SW480 (cell line): ENCODE data around the gene DMD.
"Not testable (repeated sequence)": the region's sequence is repeated elsewhere in the genome, so short reads cannot be mapped to it uniquely, and the experiment has no call there.

Experiments
- DNase-seq: peaks from one replicate; pipeline ENCODE4 v3.0.0-alpha.2; 2016; ENCODE audit warnings: low spot score

Gene DMD

DNA sequence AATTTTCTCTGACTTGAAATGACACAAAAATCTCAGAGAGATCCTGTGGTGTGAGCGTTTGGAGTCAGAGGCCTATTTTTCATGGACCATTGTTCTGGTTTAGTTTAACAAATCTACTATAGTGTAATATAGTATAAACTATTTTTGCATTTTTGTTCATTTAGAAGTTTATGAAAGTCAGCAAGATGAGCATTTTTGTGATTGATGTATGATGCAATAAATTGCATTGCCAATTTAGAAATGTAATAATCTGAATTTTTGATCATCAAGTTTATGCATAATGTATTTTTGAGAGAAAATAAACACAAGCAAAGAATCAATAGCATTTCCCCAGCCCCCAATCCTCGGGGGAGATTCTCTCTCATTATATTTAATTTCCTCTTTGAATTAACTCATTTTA lies 1620.0 kb downstream of the DMD start:
- no peak for DNase-seq

DNA sequence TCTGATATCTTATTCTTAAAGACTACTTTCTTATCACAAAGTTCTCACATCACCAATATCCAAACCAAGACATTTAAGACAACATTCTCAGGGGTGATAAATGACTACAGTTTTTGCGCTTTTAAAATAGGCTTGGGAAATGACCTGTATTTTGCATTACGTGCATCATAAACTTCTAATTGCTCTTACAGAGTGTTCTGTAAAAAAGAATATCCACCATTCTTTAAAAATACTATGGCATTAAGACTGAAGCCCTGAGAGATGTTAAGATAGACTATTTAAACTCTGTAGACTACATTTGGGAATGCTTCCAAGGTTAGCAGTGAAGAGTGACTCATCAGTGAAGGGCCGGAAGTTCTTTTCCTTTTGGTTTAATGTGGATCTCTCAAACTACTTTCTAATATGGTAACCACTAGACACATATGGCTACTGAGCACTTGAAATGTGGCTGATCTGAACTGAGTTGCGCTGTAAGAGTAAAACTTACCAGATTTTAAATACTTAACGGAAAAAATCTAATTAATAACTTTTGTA lies 1620.7 kb downstream of the DMD start:
- DNase-seq = peak; percentile 0

DNA sequence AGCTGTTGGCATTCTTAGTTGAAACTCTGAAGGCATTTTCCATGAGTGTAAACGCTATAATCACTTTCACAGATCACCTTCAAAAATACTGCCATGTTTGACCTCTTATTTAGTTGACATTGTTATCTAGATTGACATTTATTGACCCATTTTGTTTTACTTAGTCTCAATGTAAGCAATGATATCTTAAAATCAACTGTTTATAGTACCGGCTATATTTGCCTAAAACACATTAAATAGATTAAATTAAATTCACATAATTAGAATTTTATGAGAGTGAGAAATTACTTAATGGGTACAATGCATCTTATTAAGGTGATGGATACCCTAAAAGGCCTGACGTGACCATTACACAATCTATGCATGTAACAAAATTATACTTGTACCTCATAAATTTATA lies 1621.8 kb downstream of the DMD start:
- no peak for DNase-seq

DNA sequence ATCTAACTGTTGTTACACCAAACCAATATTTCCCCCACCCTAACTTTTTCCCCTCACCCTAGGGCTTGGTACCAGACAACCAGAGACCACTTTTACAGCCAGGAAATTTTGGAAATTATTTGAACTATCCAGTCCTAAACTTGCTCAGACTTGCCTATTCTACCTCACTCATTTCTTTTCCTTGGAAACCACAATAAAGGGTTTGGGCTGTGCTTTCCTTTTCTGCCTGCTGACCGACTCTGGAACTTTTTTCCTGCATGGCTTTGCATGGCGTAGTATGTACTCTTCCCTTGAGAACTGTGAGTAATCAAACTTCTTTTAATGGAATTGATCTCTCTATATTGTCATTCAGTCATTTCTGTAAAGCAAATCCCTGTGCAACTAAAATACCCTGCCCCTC lies 1623.0 kb downstream of the DMD start:
- no peak for DNase-seq

DNA sequence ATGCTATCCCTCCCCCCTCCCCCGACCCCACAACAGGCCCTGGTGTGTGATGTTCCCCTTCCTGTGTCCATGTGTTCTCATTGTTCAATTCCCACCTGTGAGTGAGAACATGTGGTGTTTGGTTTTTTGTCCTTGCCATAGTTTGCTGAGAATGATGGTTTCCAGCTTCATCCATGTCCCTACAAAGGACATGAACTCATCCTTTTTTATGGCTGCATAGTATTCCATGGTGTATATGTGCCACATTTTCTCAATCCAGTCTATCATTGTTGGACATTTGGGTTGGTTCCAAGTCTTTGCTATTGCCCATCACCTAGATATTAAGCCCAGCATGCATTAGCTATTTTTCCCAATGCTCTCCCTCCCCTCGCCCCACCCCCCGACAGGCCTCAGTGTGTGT lies 1627.5 kb downstream of the DMD start:
- not testable (repeated sequence) for DNase-seq

DNA sequence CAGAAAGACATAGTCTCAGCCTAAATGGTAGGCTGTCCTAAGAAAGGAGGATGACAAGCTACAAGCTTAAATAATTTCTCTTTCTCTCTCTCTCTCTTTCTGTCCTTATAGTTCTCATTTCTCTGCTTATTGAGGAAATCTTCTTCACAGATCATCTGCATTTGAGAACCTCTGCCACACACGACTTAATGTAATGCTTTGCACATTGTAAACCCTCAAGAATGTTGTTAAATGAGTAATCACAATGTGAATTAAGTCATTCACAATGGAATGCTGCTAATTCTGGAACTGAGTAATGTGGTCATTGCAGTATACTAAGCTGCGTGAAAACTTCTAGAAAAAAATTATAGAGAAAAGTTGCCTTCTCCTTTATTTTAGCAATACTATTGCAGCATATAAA lies 1630.6 kb downstream of the DMD start:
- no peak for DNase-seq

DNA sequence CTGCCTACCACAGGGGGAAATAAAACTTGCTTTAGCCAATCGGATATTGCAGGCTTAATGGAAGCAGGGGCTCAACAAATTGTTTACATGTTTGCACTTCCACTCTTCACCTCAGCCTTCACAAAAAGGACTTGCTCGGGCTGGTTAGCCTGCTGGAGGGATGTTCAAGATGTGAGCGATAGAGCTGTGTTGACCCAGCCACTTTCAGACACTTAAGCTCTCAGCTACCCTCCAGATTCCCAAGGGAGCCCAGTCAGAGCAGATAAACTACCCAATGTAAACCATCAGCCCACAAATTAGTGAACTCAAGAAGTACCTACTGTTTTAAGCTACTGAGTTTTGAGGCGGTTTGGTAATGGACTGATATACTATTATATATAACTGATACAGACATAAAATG lies 1631.1 kb downstream of the DMD start:
- DNase-seq = no peak

DNA sequence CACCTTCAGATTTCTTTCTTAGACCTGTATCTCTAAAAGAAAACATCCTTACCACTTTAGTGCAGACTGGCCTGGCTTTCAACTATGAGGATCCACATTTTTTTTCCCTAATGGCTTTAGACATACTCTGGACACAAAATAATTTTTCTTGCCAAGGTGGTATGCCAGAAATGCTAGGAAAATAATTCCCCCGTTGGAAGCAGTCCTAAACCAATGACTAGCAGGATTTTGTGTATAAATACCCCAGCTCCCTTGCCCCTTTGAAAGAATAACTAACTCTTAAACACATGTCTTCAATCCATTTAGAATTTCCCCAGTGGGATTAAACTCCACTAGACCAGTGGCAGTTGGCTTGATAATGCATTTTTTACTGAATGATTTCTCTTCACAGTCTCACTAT lies 1639.0 kb downstream of the DMD start:
- no peak for DNase-seq

DNA sequence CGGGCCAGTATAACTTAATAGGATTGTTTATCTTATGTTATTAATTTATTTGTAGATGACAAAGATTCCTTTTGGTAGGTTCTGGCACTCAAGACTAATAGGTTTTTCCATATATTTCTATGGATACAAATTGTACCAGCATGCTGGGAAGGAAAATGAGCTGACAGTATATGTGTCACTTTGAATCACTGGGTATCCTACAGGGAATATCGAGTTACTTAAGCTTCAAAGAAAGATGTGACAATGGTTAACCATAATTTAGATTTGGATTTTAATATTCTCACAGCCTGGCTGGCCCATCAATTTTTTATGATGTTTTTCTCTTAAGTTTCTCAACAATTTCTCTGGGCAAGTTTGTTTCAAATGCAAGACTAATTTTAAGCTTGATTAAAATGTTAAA lies 1640.7 kb downstream of the DMD start:
- DNase-seq = no peak

DNA sequence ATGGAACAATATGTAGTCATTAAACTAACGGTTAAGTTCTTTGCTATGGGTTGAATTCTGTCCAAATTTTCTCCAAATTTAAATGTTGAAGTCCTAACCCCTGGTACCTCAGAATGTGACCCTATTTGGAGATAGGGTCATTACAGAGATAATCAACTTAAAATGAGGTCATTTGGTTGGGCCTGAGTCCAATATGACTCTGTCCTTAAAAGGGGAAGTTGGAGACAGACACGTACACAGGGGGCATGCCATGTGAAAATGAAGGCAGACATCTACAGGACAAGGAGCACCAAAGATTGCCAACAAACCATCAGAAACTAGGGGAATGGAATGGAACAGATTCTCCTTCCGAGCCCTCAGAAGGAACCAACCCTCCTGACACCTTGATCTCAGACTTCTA lies 1647.6 kb downstream of the DMD start:
- no peak for DNase-seq

DNA sequence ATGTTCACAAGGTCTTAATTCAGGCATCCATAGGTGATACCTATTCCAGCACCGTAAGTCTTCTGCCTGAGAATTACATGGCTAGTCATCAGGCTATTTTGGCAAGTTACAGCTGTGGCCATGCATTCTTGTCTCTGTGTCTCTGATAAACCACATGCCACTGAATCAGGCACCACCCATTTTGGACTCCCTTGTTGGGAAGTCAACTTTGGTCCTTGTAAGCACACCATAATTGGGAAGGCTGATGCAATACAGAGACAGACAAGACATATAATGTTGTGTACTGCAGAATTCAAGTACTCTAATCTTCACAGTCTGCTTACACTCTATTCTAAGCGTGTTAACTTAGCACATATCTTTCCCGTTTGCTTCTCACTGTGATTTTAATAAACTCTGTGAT lies 1655.8 kb downstream of the DMD start:
- DNase-seq = no peak

DNA sequence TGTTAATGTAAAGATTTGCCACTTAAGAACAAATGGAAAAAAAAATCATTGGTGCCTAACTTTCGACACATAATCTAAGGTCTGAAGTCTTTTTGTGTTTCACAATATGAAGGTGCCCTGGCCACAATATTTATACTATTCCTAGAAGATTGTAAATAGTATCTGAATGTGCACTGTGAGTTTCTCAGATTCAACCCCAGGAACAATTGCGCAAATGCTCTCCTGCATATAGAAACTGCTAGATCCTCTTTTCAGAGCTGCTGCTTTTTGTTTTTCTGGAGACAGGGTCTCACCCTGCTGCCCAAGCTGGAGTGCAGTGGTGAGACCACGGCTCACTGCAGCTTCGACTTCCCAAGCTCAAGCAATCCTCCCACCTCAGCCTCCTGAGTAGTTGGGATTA lies 1659.4 kb downstream of the DMD start:
- DNase-seq = no peak

DNA sequence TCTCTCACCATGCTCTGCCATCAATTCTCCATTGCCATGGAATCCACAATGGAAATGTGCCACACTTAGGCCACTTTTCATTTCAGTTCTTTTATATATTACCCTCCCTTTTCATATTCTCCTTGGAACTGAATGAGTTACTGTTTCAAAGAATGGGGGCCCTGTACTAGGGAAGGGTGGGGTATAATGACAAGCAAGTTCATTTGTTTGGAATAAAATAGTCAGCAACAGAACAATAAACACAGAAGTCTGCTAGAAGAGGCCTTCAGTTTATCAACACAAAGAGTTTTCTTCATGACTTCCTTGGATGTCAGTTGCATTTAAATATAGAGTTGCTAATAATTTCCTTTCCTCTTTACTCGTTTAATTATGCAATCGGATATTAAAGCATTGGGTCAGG lies 1661.2 kb downstream of the DMD start:
- DNase-seq = no peak

DNA sequence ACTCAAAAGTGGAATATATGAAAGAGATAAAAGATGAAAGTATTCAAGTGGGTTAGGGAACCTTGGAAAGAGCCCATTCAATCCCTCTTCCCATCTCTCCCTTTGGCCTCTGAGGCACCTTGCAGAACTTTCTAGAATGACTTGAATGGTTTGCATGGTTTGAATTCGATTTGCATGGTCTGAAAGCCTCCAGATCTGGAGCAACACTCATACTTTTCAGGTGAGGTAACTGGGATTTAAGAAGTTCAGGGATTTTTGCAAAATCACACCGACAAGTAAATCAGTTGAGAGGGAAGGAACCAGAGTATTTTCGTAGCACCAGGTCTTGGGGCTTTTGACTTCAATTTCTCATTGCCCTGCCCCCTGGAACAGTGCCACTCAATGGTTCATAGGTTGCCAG lies 1663.5 kb downstream of the DMD start:
- no peak for DNase-seq

DNA sequence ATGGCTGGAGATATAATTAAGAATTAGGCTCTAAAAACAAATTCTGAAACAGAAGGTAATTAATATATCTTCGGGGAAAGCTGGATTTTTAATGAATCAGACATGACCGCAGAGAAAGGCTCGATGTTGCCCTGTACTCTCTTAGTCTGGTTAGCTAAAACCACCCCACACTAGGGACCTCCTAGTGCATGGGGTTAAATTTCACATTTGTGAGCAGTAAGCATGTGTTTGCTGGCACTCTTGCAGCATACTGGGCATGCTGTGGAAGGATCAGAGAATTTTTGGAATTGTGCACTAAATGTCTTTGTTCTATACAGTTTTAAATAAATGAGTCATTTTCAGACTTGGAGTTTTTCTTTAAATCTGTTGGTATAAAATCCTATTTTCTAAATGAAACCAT lies 1663.9 kb downstream of the DMD start:
- DNase-seq = no peak

DNA sequence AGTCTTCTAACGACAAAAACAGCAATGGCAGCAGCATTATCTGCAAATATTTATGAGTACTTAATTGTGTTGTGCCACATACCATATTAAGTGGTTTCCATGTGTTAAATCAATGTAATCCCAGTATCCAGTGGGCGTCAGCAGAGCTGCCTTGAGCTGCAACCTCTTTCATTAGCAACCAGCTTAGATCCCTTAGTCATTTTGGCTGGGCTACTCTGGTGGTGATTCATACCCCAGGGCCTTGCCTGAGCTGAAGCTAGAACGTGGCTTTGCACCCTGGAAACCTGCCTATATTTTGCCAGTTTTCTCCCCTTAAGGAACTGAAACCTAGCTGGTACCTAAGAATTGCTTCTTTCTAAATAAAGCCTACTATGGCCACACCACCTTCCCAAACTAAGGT lies 1665.2 kb downstream of the DMD start:
- no peak for DNase-seq

DNA sequence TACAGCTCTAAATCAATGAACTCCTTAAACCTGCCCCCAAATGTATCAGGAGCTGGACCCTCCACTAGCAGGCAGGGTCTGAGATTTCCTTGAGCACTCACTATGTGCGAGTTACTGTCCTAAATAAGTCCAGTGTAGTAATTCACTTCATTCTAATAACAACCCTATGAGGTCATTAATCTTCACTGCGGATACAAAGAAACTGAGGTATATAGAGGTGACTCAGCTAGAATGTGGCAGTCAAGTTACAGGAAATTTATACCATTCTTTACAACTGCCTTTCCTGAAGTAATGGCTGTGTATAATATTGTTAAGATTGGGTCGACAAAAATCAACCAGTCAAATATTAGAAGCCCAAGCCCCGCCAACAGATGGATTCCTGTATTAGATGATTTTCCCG lies 1665.6 kb downstream of the DMD start:
- no peak for DNase-seq

DNA sequence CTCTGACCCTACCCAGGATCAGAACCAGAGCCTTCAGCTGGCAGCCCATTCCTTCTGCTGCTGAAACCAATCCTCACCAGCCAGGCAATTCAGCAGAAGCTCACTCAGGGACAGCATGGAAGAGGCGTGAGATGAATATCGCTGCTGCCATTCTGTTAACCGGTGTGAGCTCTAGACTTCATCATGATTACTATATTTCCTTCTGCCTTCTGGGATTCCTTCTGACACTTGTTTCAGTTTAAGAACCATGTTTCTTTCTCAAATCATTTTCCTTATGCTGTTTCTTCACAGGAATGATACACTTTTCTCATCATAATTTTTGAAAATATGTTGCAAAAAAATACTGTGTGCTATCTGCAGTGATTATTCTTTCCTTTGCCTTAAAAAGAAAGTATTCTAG lies 1666.2 kb downstream of the DMD start:
- DNase-seq = no peak

DNA sequence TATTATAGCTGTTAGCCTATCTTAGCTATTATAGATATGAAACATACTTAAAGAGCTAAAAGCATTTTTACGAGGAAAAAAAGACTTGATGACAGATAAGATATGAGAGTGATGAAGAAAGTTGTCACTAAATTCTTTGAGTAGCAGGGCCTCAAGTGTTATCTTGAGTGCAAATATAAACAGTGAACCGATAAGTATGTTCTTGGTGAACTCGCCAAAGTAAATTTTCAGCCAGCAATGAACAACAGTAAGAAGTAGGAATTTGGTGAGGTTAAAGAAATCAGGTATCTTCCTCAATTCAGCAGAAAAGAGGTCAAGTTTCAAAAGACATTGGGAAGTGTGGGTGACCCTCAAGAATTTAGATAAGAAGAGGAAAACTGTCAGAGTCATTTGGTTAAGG lies 1667.7 kb downstream of the DMD start:
- no peak for DNase-seq

DNA sequence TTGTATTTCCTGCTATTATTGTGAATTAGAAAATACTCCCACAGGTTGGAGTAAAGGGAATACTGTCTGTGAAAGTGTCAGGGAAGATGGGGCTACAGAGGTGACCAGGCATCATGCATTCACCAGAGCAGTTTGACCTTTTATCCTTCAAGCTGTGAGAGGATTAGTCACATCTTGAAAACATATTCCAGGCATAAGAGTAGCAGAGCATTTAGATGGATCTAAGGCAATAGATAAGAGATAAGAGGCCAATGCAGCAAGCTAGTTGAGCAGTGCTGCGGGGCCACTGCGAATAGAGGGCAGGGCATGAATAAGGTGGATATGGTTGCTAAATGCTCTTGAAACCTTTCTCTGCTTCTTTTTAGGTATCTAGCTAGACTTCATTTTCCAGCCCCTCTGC lies 1668.8 kb downstream of the DMD start:
- no peak for DNase-seq

DNA sequence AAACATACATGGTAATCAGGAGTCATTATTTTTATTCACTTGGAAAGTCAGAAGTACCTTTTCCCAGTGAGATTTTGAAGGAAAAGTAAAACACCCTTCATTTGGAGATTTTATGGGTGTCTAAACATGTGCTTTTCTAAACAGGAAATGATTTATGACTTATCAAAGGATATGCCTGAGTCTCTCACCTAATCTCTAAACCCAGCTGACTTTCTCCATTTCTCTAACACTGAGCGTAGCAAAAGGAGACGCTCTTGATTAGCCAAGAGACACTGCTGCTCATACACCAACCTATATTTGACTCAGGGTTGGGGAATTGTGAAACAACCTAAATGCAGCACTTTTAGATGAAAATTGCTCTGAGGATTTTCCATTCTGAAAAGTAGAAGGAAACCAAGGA lies 1671.0 kb downstream of the DMD start:
- DNase-seq = no peak

DNA sequence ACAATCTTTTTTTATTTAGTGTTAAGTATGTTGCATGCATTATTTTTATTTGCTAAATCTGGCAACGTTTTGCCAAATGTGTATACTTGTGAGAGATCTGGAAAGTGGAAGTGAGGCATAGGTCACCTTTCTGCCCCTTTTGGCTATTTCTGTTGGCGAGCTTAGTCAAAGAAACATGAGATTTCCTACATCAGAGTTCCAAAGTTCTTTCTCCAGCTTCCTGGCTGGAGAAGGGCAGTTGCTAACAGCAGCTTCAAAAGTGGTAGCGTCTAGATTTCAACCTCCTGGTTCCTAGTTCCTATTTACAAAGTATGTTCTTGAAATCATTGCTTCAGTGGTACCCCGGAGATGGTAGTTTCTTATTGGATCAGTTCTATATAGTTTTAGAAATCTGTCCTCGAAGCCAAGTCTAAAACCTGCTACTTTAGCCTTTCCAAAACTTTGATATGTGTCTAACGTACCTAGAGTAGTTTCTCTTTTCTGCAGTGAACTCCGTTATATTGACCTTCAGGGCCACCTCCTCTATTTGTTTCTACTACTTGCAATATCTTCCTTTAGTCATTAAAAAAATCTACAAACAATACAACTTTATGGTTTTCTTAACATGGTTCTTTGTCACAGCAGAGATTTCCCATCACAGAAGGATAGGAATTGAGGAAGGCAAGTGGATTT lies 1683.8 kb downstream of the DMD start:
- DNase-seq = no peak

DNA sequence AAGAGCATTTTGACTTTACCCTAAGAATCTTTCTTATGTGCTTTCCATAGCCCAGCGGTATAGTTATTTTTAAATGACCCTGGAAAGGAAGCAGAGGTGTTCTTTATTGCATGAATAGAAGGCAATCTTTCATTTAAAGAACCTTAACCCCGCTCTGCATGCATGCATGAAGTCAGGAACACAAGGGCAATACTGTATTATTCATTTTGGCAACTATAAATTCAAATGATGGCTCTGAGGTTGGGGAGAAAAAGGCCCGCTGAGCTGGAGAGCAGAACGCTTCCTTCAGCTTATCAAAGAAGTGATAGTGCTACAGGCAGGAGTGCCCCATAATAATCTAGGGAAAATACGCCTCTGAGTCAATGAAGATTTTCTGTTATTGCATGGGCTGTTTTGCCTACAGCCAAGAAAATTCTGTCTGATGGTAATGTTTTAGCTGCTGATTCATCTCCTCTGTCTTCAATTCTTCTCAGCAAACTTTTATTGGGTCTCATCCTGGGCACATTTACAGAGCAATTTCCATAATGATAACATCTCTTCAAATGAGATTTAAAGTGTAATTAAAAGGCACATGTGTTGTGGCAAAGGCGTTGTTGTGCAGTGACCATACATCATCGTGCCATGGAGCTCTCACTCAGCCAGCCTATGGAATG lies 1687.3 kb downstream of the DMD start:
- no peak for DNase-seq

DNA sequence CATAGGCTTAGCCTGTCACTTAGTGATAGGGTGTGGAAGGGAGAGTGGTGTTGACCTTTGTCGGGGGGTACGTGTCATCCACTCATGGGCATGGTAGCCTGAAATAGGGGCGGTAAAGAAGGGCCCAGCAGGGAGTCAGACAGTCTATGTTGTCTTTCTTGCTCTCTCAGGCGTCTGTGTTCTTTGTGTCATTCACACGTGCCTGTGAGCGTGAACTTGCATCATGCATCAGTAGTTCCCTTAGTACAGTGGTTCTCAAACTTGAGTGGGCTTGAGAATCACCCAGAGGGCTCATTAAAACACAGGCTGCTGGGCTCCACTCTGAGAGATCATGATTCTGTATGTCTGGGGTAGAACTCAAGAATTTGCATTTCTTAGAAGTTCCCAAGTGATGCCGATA lies 1688.6 kb downstream of the DMD start:
- no peak for DNase-seq
